Smooth muscle cell (in vitro differentiated cells): Measurements from ENCODE around the gene SEPTIN11. TPM values are rescaled to one million over a fixed set of nuclear protein-coding genes. Genes with fewer than 3 reads are reported as not detected.

Experiments used
- DNase-seq: peaks from one replicate; lab custom pipeline; 2025; ENCODE audit not compliant: unreplicated experiment; lab: John Stamatoyannopoulos, UW
- H2AFZ ChIP-seq: fragments of 200-600 bp; sonication (generic); 2 replicates; pipeline ENCODE4 v1.6.0; 2016; ENCODE audit warnings: antibody characterized with exemption, low read depth, mild to moderate bottlenecking
- H3F3A ChIP-seq: fragments of 200-600 bp; sonication (generic); 2 replicates; pipeline ENCODE4 v1.6.0; 2017; ENCODE audit warnings: antibody characterized with exemption, low read depth
- H3K27ac ChIP-seq: fragments of 200-600 bp; sonication (generic); 2 replicates; pipeline ENCODE4 v1.5.1; 2016; ENCODE audit warnings: low read depth, mild to moderate bottlenecking
- H3K27me3 ChIP-seq: fragments of 200-600 bp; sonication (generic); 2 replicates; pipeline ENCODE4 v1.6.1; 2016; ENCODE audit warnings: low read depth, mild to moderate bottlenecking
- H3K36me3 ChIP-seq: fragments of 200-600 bp; sonication (generic); 2 replicates; pipeline ENCODE4 v1.5.1; 2016; ENCODE audit warnings: low read depth
- H3K4me1 ChIP-seq: fragments of 200-600 bp; sonication (generic); 2 replicates; pipeline ENCODE4 v1.5.1; 2016; ENCODE audit warnings: low read depth
- H3K4me2 ChIP-seq: fragments of 200-600 bp; sonication (generic); 2 replicates; pipeline ENCODE4 v1.6.0; 2016; ENCODE audit warnings: mild to moderate bottlenecking
- H3K4me3 ChIP-seq: fragments of 200-600 bp; sonication (generic); 2 replicates; pipeline ENCODE4 v1.5.1; 2016; ENCODE audit warnings: mild to moderate bottlenecking
- H3K79me2 ChIP-seq: fragments of 200-600 bp; sonication (generic); 2 replicates; pipeline ENCODE4 v1.6.0; 2016; ENCODE audit warnings: low read depth, mild to moderate bottlenecking
- H3K9ac ChIP-seq: fragments of 200-600 bp; sonication (generic); 2 replicates; pipeline ENCODE4 v1.6.0; 2016; ENCODE audit warnings: low read depth
- H3K9me3 ChIP-seq: fragments of 200-600 bp; sonication (generic); replicated peaks from 2 replicates; pipeline ENCODE4 v1.5.1; 2016; ENCODE audit warnings: low read depth
- H4K20me1 ChIP-seq: fragments of 200-600 bp; sonication (generic); 2 replicates; pipeline ENCODE4 v1.6.0; 2016; ENCODE audit warnings: low read depth
- WGBS: methylation state at CpG from one replicate; pipeline ENCODE4 v1.1.7; 2016; ENCODE audit warnings: low lambda C conversion rate; 5-methylcytosine and 5-hydroxymethylcytosine counted together
- polyA plus RNA-seq: library from polyadenylated mRNA; unstranded; fragments of >200 nt; fragmentation: Nextera tagmentation; extraction: Ambion mirVana; gene quantifications from 2 replicates; pipeline ENCODE4 v1.2.1, GENCODE V29; 2016
- total RNA-seq: library from RNA; depleted of rRNA; stranded (reverse); fragments of >200 nt; gene quantifications from 2 replicates; pipeline ENCODE4 v1.2.3, GENCODE V29; 2014
- TF ChIP-seq, protein P1 (sequence below): fragments of 200-600 bp; sonication (generic); IDR thresholded peaks from 2 replicates; pipeline ENCODE4 v1.5.1; 2017; ENCODE audit warnings: borderline replicate concordance, mild to moderate bottlenecking, antibody characterized with exemption; ENCODE audit not compliant: insufficient read depth, poor library complexity, severe bottlenecking

Gene SEPTIN11
- total and polyA plus RNA-seq, 2 experiments from 2014 or later: 157 to 244 TPM

DNA sequence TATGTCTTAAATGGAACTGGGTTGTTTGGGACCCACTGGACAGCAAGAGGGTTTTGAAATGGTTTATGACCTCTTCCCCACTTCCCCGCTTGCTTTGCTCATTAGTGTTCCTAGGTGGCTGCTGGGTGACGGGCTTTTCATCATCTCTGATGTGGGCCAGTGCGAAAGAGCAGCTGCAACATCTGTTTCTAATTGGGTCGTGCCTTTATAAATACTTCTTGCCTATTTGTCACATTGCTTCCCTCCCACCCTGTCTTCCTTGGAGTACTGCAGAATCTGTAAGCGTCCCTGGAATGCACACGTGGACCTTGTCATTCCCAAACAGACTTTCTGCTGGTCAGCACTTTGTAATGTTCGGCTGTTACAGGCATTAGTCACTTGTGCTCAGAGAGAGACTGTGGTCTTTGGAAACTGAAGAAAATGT lies 35.2 kb downstream of the SEPTIN11 start:
- Histone ChIP-seq H3F3A (peaks cover 51% of the 10 kb centered on the region), H3K27me3 (no peaks in the 10 kb centered on the region), H3K36me3 (no peaks in the 10 kb centered on the region), H3K4me3 (no peak overlapping the region), H3K9ac (peak overlapping the region; percentile 79), H3K79me2 (peaks cover 82% of the 10 kb centered on the region), H3K4me2 (peak overlapping the region; percentile 79), H3K27ac (peak overlapping the region; percentile 97), H3K9me3 (no peaks in the 10 kb centered on the region), H2AFZ (no peak overlapping the region), H4K20me1 (peaks cover 29% of the 10 kb centered on the region), H3K4me1 (peaks cover 50% of the 10 kb centered on the region)
- WGBS: 2% methylated on average over 7 of the region's 7 CpGs
- TF ChIP-seq, protein P1, sequence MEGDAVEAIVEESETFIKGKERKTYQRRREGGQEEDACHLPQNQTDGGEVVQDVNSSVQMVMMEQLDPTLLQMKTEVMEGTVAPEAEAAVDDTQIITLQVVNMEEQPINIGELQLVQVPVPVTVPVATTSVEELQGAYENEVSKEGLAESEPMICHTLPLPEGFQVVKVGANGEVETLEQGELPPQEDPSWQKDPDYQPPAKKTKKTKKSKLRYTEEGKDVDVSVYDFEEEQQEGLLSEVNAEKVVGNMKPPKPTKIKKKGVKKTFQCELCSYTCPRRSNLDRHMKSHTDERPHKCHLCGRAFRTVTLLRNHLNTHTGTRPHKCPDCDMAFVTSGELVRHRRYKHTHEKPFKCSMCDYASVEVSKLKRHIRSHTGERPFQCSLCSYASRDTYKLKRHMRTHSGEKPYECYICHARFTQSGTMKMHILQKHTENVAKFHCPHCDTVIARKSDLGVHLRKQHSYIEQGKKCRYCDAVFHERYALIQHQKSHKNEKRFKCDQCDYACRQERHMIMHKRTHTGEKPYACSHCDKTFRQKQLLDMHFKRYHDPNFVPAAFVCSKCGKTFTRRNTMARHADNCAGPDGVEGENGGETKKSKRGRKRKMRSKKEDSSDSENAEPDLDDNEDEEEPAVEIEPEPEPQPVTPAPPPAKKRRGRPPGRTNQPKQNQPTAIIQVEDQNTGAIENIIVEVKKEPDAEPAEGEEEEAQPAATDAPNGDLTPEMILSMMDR: no peak
- DNase-seq: peak; percentile 22

DNA sequence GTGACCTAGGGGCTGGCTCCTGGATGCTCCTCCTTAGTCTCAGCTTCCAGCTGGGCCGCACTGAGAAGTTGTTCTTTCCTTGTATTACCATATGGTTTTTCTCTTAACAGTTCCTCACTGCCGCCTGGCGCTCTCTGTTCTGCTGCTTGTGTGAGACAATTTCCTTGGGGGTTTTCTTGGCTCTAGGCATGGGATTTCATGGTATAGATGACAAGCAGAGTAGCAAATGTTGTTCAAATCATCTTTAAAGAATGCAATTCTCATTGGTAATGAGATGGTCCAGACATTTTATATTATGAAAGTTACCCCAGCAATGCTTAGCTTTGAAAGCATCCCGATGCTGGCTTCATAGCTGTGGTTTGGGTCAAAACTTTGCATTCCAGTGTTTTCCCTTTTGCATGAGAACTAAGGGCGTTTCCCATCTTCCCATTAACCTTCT lies 37.6 kb downstream of the SEPTIN11 start:
- Histone ChIP-seq H3K36me3 (no peaks in the 10 kb centered on the region), H3K4me3 (peak overlapping the region; percentile 11), H3K4me1 (peaks cover 36% of the 10 kb centered on the region), H3K9ac (peak overlapping the region; percentile 79), H3K27ac (peak overlapping the region; percentile 97), H3K4me2 (peak overlapping the region; percentile 79), H3K9me3 (no peaks in the 10 kb centered on the region), H3K79me2 (peaks cover 75% of the 10 kb centered on the region), H3K27me3 (no peaks in the 10 kb centered on the region), H2AFZ (no peak overlapping the region), H4K20me1 (peaks cover 6% of the 10 kb centered on the region), H3F3A (peaks cover 67% of the 10 kb centered on the region)
- TF ChIP-seq, protein P1: no peak
- WGBS: 8% methylated on average over 5 of the region's 5 CpGs
- DNase-seq: no peak

GRCh38 chr4:76987685-76988084 lies 38.1 kb downstream of the SEPTIN11 start:
- Histone ChIP-seq H3F3A (peaks cover 64% of the 10 kb centered on the region), H3K9me3 (no peaks in the 10 kb centered on the region), H3K9ac (peak overlapping the region; percentile 62), H3K79me2 (peaks cover 75% of the 10 kb centered on the region), H3K4me3 (peak overlapping the region; percentile 11), H3K27ac (peak overlapping the region; percentile 97), H3K27me3 (no peaks in the 10 kb centered on the region), H4K20me1 (peaks cover 6% of the 10 kb centered on the region), H3K36me3 (no peaks in the 10 kb centered on the region), H3K4me2 (peak overlapping the region; percentile 79), H3K4me1 (peaks cover 36% of the 10 kb centered on the region), H2AFZ (no peak overlapping the region)
- DNase-seq: no peak
- WGBS: 40% methylated on average over 4 of the region's 4 CpGs
- TF ChIP-seq, protein P1: no peak

DNA sequence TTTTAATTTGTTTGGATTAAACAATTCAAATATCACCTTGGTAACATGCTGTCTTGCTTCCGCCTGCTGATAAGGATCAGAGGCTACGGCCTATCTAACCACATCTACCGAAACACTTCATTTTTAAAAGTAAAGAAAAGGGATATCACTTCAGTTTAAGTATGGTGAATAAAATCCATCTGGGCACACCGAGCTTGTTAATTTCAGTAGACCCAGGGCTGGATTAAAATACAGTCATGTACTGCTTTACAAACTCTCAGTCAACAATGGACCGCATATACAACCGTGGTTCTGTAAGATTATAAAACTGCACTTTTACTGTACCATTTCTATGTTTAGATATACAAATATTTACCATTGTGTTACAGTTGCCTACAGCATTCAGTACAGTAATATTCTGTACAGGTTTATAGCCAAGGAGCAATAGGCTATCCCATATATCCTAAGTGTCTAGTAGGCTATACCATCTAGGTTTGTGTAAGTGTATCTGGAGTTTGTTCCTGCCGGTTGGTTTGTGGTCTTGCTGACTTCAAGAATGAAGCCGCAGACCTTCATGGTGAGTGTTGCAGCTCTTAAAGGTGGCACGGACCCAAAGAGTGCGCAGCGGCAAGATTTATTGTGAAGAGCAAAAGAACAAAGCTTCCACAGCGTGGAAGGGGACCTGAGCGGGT lies 40.0 kb downstream of the SEPTIN11 start:
- Histone ChIP-seq H3F3A (peaks cover 49% of the 10 kb centered on the region), H3K4me1 (peaks cover 29% of the 10 kb centered on the region), H3K36me3 (no peaks in the 10 kb centered on the region), H3K4me3 (no peak overlapping the region), H3K27me3 (no peaks in the 10 kb centered on the region), H3K9ac (no peak overlapping the region), H3K9me3 (no peaks in the 10 kb centered on the region), H3K27ac (peak overlapping the region; percentile 97), H3K79me2 (peaks cover 78% of the 10 kb centered on the region), H3K4me2 (no peak overlapping the region), H4K20me1 (peaks cover 1% of the 10 kb centered on the region), H2AFZ (no peak overlapping the region)
- DNase-seq: no peak
- TF ChIP-seq, protein P1: no peak
- 97% methylated on average over 13 of the region's 13 CpGs for WGBS
